Measurements from ENCODE around the gene GNA12. TPM values are rescaled to one million over a fixed set of nuclear protein-coding genes. Genes with fewer than 3 reads are reported as not detected.
"Not testable (repeated sequence)": the region's sequence is repeated elsewhere in the genome, so short reads cannot be mapped to it uniquely, and the experiment has no call there.

GNA12 gene
- total RNA-seq, 2 experiments from 2014 or later, result 16.3 to 17.4 TPM

DNA sequence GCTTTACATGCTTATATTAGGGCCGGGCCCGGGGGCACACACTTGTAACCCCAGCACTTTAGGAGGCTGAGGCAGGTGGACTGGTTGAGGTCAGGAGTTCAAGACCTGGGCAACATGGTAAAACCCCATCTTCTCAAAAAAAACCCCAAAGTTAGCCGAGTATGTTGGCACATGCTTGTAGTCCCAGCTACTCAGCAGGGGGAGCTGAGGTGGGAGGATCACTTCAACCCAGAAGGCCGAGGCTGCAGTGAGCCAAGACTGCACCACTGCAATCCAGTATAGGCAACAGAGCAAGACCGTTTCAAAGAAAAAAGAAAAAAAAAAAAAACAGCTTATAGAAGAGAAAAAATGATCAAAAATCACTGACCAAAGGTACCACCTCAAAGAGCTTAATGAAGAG is 93.0 kb downstream of the GNA12 start:
- DNase-seq, result no peak
- H3K9me3 Mint-ChIP-seq, result peaks cover 2% of the 10 kb centered on the region
- ChIA-PET POLR2A (no interaction called here), CTCF (interaction anchor here (1.0 kb wide), 1 partner anchor 10 kb away, joined by 3 read pairs; no protein-coding TSS in a partner anchor)
- H3K4me3 Mint-ChIP-seq, result no peak overlapping the region
- no peaks in the 10 kb centered on the region for H3K27me3 Mint-ChIP-seq
- H3K27ac Mint-ChIP-seq, result no peak overlapping the region
- no peaks in the 10 kb centered on the region for H3K4me1 Mint-ChIP-seq
- H3K36me3 Mint-ChIP-seq (ENCODE audit: low read depth), result peaks cover 16% of the 10 kb centered on the region

DNA sequence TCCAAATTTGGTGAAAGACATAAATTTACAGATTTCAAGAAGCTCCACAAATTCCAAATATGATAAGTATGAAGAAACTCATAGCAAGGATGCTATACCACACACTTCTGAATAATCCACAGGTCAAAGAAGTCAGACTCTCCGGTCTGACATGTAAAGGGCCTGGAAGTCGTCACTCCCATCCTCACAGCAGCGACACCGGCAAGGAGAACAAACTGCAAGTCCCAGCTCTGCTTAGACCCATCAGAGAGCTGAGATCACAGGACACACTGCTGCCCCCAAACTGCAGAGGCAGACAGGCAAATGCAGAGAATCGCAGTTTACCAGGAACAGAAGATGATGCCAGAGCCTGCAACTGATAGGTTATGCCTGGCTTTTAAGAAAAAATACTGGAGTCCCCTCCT is 94.1 kb downstream of the GNA12 start:
- ChIA-PET POLR2A (no interaction called here), CTCF (no interaction called here)
- H3K9me3 Mint-ChIP-seq, result peaks cover under 1% of the 10 kb centered on the region
- peaks cover 9% of the 10 kb centered on the region for H3K36me3 Mint-ChIP-seq (ENCODE audit: low read depth)
- H3K27ac Mint-ChIP-seq, result no peak overlapping the region
- DNase-seq, result no peak
- no peak overlapping the region for H3K4me3 Mint-ChIP-seq
- no peaks in the 10 kb centered on the region for H3K27me3 Mint-ChIP-seq
- H3K4me1 Mint-ChIP-seq, result no peaks in the 10 kb centered on the region

DNA sequence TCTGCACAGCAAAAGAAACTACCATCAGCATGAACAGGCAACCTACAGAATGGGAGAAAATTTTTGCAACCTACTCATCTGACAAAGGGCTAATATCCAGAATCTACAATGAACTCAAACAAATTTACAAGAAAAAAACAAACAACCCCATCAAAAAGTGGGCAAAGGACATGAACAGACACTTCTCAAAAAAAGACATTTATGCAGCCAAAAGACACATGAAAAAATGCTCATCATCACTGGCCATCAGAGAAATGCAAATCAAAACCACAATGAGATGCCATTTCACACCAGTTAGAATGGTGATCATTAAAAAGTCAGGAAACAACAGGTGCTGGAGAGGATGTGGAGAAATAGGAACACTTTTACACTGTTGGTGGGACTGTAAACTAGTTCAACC is 95.4 kb downstream of the GNA12 start:
- H3K4me3 Mint-ChIP-seq, H3K9me3 Mint-ChIP-seq, DNase-seq, H3K27ac Mint-ChIP-seq, POLR2A ChIA-PET, H3K4me1 Mint-ChIP-seq, H3K27me3 Mint-ChIP-seq, CTCF ChIA-PET: not testable (repeated sequence)
- peaks cover 14% of the 10 kb centered on the region for H3K36me3 Mint-ChIP-seq (ENCODE audit: low read depth)

DNA sequence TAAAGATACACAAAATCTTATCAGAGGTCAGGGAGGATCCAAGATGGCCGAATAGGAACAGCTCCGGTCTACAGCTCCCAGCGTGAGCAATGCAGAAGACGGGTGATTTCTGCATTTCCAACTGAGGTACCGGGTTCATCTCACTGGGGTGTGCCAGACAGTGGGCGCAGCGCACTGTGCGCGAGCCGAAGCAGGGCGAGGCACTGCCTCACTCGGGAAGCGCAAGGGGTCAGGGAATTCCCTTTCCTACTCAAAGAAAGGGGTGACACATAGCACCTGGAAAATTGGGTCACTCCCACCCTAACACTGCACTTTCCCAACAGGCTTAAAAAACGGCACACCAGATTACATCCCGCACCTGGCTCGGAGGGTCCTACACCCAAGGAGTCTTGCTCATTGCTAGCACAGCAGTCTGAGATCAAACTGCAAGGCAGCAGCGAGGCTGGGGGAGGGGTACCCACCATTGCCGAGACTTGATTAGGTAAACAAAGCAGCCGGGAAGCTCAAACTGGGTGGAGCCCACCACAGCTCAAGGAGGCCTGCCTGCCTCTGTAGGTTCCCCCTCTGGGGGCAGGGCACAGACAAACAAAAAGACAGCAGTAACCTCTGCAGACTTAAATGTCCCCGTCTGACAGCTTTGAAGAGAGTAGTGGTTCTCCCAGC is 100.5 kb downstream of the GNA12 start:
- H3K9me3 Mint-ChIP-seq; H3K27ac Mint-ChIP-seq; POLR2A ChIA-PET; CTCF ChIA-PET; H3K4me3 Mint-ChIP-seq; H3K27me3 Mint-ChIP-seq; H3K4me1 Mint-ChIP-seq; H3K36me3 Mint-ChIP-seq (ENCODE audit: low read depth): not testable (repeated sequence)
- peak; percentile 13 for DNase-seq

DNA sequence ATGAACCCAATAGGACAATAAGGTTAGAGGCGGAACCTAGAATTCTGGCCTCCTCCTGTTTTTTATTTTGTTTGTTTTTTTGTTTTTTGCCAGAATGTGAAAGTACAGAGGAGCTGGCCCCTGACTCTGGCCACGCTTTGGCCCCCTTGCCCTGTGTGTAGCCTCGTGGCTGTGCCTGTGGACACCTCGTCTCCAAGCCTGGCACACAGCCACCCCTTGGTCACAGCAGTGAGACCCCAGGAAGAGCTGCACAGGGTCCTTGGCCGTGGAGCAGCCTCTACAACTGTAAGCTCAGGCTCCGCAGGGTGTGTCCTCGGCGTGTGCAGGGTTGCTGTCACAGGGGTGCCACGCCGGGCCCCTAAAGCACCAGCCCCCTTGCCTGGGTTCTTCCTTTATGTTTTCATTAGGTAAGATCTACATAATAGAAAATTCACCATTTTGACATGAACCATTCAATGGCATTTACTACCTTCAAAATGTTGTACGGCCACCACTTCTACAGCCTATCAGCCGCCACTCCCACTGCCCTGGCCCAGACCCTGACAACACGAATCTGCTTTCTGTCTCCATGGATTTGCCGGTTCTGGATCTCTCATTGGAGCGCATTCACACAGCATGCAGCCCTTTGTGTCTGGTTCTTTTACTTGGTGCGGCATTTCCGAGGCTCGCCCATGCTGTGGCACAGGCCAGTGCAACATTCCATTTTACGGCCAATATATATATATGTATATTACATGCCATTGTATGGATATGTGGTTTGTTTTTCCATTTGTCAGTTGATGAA is 105.2 kb downstream of the GNA12 start:
- DNase-seq, result no peak
- H3K27ac Mint-ChIP-seq, result no peak overlapping the region
- H3K4me3 Mint-ChIP-seq, result no peak overlapping the region
- H3K36me3 Mint-ChIP-seq (ENCODE audit: low read depth), result no peaks in the 10 kb centered on the region
- ChIA-PET POLR2A (no interaction called here), CTCF (no interaction called here)
- no peaks in the 10 kb centered on the region for H3K27me3 Mint-ChIP-seq
- H3K4me1 Mint-ChIP-seq, result peaks cover 2% of the 10 kb centered on the region
- no peaks in the 10 kb centered on the region for H3K9me3 Mint-ChIP-seq

DNA sequence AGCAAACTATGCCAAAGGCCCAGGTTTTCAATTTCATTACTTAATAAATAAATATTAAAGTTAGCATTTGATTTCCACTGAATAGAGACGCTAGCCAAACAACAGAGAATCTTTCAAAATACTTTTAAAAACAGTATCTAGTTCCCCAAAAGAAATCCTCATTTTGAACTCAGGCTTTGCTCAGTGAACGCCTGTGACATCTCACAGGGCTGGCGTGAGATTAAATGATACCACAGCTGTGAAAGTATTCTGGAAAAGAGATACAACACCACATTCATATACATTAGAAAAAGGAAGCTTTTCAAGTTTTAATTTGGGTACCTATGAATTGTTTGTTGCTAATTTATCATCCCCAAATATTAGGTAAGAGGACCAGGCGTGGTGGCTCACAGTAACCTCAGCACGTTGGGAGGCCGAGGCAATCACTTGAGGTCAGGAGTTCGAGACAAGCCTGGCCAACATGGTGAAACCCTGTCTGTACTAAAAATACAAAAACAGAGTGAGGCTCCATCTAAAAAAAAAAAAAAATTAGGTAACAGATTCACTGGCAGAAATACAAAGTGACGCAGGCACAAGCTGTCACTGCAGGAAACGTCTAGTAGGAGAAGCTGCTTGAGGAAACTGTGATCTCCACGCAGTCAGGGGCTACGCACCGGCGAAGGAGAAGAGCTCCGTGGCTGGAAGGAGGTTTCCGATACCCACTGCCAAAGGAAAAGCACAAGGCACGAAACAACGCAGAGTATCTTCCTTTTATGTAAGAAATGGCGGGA is 106.2 kb downstream of the GNA12 start:
- POLR2A ChIA-PET, result interaction anchor here (0.9 kb wide), 1 partner anchor 19 kb away, joined by 3 read pairs; no protein-coding TSS in a partner anchor
- H3K36me3 Mint-ChIP-seq (ENCODE audit: low read depth), result no peaks in the 10 kb centered on the region
- H3K27me3 Mint-ChIP-seq, result no peaks in the 10 kb centered on the region
- H3K27ac Mint-ChIP-seq, result no peak overlapping the region
- CTCF ChIA-PET, result interaction anchor here (1.3 kb wide), 1 partner anchor 28 kb away, joined by 3 read pairs; no protein-coding TSS in a partner anchor
- H3K9me3 Mint-ChIP-seq, result no peaks in the 10 kb centered on the region
- H3K4me1 Mint-ChIP-seq, result peaks cover 2% of the 10 kb centered on the region
- peak; percentile 9 for DNase-seq
- H3K4me3 Mint-ChIP-seq, result no peak overlapping the region

DNA sequence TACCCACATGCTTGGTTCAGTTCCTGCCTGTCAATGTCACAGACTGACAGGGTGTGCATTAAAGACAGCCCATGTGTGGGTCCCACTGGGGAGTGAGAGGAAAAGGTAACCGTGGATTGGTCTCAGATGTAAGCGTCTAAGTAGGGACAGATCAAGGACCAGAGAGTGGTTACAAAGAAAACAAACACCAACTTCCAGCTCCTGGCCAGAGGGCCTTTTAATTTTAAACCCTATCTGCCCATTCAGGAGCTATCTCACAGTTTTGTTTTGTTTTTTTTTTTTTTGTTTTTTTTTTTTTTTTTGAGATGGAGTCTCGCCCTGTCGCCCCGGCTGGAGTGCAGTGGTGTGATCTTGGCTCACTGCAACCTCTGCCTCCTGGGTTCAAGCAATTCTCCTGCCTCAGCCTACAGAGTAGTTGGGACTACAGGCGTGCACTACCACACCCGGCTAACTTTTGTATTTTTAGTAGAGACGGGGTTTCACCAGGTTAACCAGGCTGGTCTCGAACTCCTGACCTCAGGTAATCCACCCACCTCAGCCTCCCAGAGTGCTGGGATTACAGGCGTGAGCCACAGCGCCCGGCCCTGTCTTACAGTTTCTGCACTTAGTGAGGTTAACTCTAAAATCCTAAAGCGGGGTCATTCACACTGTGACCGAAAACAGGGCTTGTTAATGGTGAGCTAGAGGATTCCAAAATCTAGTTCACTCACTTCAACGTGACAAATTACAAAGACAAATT is 106.9 kb downstream of the GNA12 start:
- not testable (repeated sequence) for H3K4me3 Mint-ChIP-seq; H3K9me3 Mint-ChIP-seq; H3K36me3 Mint-ChIP-seq (ENCODE audit: low read depth); DNase-seq; H3K27ac Mint-ChIP-seq; H3K27me3 Mint-ChIP-seq; H3K4me1 Mint-ChIP-seq
- ChIA-PET CTCF (interaction anchor here (1.3 kb wide), 1 partner anchor 27 kb away, joined by 3 read pairs; no protein-coding TSS in a partner anchor), POLR2A (interaction anchor here (0.9 kb wide), 1 partner anchor 18 kb away, joined by 3 read pairs; no protein-coding TSS in a partner anchor)

DNA sequence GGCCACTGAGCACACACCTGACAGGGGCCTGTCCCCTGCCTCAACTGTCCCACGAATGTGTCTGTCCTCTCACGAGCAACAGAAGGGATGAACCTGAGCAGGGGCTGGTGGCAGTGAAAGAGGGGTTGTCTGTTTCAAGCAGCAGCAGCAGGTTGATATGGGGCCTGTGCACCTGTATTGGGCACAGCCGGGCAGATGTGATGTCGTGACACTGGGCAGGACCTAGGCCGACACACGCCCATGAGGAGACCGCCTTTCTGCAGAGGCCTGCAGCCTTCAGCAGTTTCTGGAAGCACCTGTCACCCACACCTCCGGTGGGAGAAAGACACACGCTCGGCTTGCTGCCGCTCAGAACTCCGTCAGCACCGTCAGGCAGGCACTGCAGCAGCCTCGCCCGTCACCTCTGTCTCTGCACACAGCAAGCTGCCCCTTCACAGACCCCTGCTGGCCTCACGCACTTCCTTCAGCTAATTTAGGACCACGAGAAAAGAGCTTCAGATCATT is 107.6 kb downstream of the GNA12 start:
- H3K27me3 Mint-ChIP-seq, result no peaks in the 10 kb centered on the region
- peak; percentile 11 for DNase-seq
- POLR2A ChIA-PET, result no interaction called here
- no peaks in the 10 kb centered on the region for H3K9me3 Mint-ChIP-seq
- H3K4me1 Mint-ChIP-seq, result peaks cover 13% of the 10 kb centered on the region
- peaks cover 2% of the 10 kb centered on the region for H3K36me3 Mint-ChIP-seq (ENCODE audit: low read depth)
- no peak overlapping the region for H3K4me3 Mint-ChIP-seq
- CTCF ChIA-PET, result no interaction called here
- H3K27ac Mint-ChIP-seq, result no peak overlapping the region

DNA sequence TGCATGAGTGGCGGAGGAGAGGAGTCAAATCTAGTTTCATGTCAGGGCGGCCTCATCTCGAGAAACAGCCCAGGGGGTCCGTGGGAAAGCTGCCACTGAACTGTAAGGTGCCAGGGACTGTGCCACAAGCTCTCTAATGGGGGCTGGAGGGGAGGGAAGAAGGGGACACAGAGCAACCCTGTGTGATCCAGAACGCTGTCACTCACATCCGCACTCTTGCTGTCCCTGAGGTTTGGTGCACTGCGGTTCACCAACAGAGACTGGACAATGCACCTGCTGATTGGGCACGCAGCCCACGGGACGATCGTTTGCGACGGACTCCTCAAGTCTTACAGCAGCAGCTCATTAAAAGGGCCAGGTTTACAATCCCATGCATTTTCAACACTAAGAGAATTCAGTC is 108.4 kb downstream of the GNA12 start:
- peaks cover 2% of the 10 kb centered on the region for H3K36me3 Mint-ChIP-seq (ENCODE audit: low read depth)
- peaks cover 17% of the 10 kb centered on the region for H3K4me1 Mint-ChIP-seq
- H3K4me3 Mint-ChIP-seq, result no peak overlapping the region
- peak; percentile 9 for DNase-seq
- no peaks in the 10 kb centered on the region for H3K27me3 Mint-ChIP-seq
- no peaks in the 10 kb centered on the region for H3K9me3 Mint-ChIP-seq
- CTCF ChIA-PET, result no interaction called here
- POLR2A ChIA-PET, result no interaction called here
- H3K27ac Mint-ChIP-seq, result no peak overlapping the region

DNA sequence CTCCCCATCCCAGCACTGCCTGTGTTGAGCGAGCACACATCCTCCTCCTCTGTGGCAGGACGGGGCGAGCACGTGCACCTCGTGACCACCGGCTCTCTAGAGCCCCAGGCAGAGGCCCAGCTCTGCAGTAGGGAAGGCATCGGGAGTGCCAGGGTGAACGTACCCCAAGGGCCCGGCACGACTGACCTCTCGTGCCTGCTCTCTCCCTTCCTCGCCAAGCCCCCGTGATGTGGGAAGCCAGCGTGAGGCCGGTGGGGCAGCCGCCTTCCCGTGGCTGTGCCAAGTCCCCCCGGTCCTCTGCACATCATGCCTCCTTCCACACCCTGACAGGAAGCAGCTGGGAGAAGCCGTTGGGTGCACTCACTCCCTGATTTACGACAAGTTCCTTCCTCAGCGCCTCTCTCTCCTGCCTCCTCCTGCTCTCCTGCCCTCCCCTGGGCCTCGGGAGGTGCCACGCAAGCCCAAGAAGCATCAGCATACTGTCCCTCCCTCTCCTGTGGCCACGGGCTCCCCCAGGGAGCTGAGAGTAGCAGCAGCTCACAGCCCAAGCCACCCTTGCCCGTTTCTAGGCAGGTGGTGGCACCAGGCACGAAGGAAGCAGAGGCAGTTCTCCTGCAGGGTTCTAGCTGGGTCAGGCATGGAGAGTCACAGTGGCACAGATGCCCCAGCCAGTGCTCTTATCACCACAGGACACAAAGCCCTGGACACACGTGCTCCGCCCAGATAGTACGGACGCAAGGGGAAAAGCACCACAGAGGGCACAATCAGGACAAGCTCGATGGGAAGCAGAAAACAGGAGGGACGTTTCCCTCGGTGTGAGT is 109.1 kb downstream of the GNA12 start:
- H3K4me1 Mint-ChIP-seq, result peaks cover 18% of the 10 kb centered on the region
- peaks cover 5% of the 10 kb centered on the region for H3K36me3 Mint-ChIP-seq (ENCODE audit: low read depth)
- DNase-seq, result peak; percentile 9
- H3K9me3 Mint-ChIP-seq, result no peaks in the 10 kb centered on the region
- no peak overlapping the region for H3K4me3 Mint-ChIP-seq
- ChIA-PET CTCF (no interaction called here), POLR2A (no interaction called here)
- no peak overlapping the region for H3K27ac Mint-ChIP-seq
- H3K27me3 Mint-ChIP-seq, result no peaks in the 10 kb centered on the region

DNA sequence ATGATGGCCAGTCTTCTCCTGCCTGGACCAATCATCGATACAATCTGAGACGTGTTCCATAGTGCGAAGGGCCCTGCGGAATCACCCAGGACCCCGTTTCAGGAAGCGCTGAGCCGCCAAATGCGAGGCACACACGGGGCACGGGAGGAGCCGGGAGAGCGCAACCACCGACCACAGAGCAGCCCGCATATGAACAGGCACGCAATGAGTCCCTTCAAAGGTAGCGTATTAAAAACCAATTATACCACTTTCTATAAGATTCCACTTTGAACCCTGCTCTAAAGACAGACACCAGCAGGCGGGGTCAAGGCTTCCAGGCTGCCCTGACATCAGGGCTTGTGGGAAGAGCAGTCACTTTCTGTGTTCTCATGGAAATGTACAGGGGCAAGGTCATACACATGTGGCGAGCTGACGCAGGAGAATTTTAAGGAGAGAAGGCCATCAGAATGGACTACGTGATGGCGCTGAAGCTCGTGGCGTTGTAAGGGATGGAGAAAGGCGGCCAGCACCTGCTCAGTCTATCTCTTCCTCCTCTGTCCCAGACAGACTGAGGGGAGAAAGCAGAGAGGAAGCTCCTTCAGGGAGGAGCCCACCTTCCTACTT is 109.9 kb downstream of the GNA12 start:
- H3K36me3 Mint-ChIP-seq (ENCODE audit: low read depth), result peaks cover 6% of the 10 kb centered on the region
- peaks cover 18% of the 10 kb centered on the region for H3K4me1 Mint-ChIP-seq
- ChIA-PET POLR2A (no interaction called here), CTCF (no interaction called here)
- no peak overlapping the region for H3K27ac Mint-ChIP-seq
- H3K27me3 Mint-ChIP-seq, result no peaks in the 10 kb centered on the region
- peak; percentile 3 for DNase-seq
- H3K9me3 Mint-ChIP-seq, result no peaks in the 10 kb centered on the region
- no peak overlapping the region for H3K4me3 Mint-ChIP-seq

Measured in activated CD4-positive, alpha-beta memory T cell treated with anti-CD3 and anti-CD28 coated beads, Interleukin-2, amount 10 ng/mL, durations not matched to agents 7 days and 5 days (primary cell).